DMS 273 treated with DMSO at 0.1 percent for 48 hours (cell line): Measurements from ENCODE around the gene OR2T34.
"Not testable (repeated sequence)": the region's sequence is repeated elsewhere in the genome, so short reads cannot be mapped to it uniquely, and the experiment has no call there.

Experiments
- DNase-seq: peaks from one replicate; lab custom pipeline; 2025; lab: John Stamatoyannopoulos, UW

OR2T34 gene

GRCh38 chr1:248562672-248563071, 11.9 kb downstream of the OR2T34 start, which contains the start of gene OR2T29:
Gene OR2T29 (minus strand): TSS chr1:248562772. CDS start chr1:248559491, 3,281 bp downstream.
- DNase-seq, result not testable (repeated sequence)

GRCh38 chr1:248551027-248551426, 23.5 kb downstream of the OR2T34 start:
- not testable (repeated sequence) for DNase-seq

- not testable (repeated sequence) for DNase-seq
Observed at GRCh38 chr1:248547383-248547782, 27.2 kb downstream of the OR2T34 start.

GRCh38 chr1:248537449-248537848, 37.1 kb downstream of the OR2T34 start:
- DNase-seq, result not testable (repeated sequence)
